Measurements from ENCODE around the gene SPSB4.
A peak's percentile ranks its signal among the peaks of the same experiment; 100 is the strongest.

Gene SPSB4

GRCh38 chr3:141167681-141168080, 116.5 kb downstream of the SPSB4 start:
- no peak for DNase-seq

GRCh38 chr3:141170678-141171295, 119.6 kb downstream of the SPSB4 start:
- DNase-seq: no peak

GRCh38 chr3:141174674-141175073, 123.5 kb downstream of the SPSB4 start:
- DNase-seq: no peak

- DNase-seq: no peak
These were observed 125.6 kb downstream of the SPSB4 start for GRCh38 chr3:141176775-141177174.

GRCh38 chr3:141178026-141178425, 126.9 kb downstream of the SPSB4 start:
- DNase-seq: no peak

- DNase-seq: no peak
These were observed 127.4 kb downstream of the SPSB4 start for GRCh38 chr3:141178551-141178950.

GRCh38 chr3:141179983-141180382, 128.8 kb downstream of the SPSB4 start:
- DNase-seq: no peak

GRCh38 chr3:141181196-141181595, 130.0 kb downstream of the SPSB4 start:
- no peak for DNase-seq

- no peak for DNase-seq
These were observed 130.7 kb downstream of the SPSB4 start for GRCh38 chr3:141181819-141182218.

- DNase-seq: no peak
These were observed 132.5 kb downstream of the SPSB4 start for GRCh38 chr3:141183606-141184005.

GRCh38 chr3:141184430-141184829, 133.3 kb downstream of the SPSB4 start:
- DNase-seq: no peak

- no peak for DNase-seq
These were observed 140.1 kb downstream of the SPSB4 start for GRCh38 chr3:141191097-141191749.

- DNase-seq: peak; percentile 91
These were observed 141.2 kb downstream of the SPSB4 start for GRCh38 chr3:141192345-141192744.

- DNase-seq: no peak
These were observed 142.1 kb downstream of the SPSB4 start for GRCh38 chr3:141193066-141193830.

Data from CD4-positive, alpha-beta T cell treated with Interleukin-15 for 1 hour (primary cell).